ENCODE data around the gene NADK2.

Gene NADK2

GRCh38 chr5:36174119-36174518 is 67.6 kb downstream of the NADK2 start:
- no peak overlapping the region for H3K4me3 ChIP-seq (ENCODE audit: low read length)
- no peak overlapping the region for H3K4me2 ChIP-seq (ENCODE audit: low read length)
- H3K9me3 ChIP-seq (replicated peaks; ENCODE audit: low read length): no peaks in the 10 kb centered on the region
- H3K9ac ChIP-seq (ENCODE audit: low read depth, low read length): no peak overlapping the region
- H3K27me3 ChIP-seq (ENCODE audit: control insufficient read depth, insufficient read depth, low read length): no peaks in the 10 kb centered on the region
- peaks cover 68% of the 10 kb centered on the region for H3K36me3 ChIP-seq (ENCODE audit: insufficient read depth, low read length)
- no peaks in the 10 kb centered on the region for H3K4me1 ChIP-seq (ENCODE audit: control insufficient read depth, insufficient read depth, low read length)

GRCh38 chr5:36173426-36173825 is 68.3 kb downstream of the NADK2 start:
- peaks cover 63% of the 10 kb centered on the region for H3K36me3 ChIP-seq (ENCODE audit: insufficient read depth, low read length)

GRCh38 chr5:36172599-36172998 is 69.1 kb downstream of the NADK2 start:
- Histone ChIP-seq H3K4me1 (ENCODE audit: control insufficient read depth, insufficient read depth, low read length) (no peaks in the 10 kb centered on the region), H3K27me3 (ENCODE audit: control insufficient read depth, insufficient read depth, low read length) (no peaks in the 10 kb centered on the region), H3K4me2 (ENCODE audit: low read length) (no peak overlapping the region), H3K4me3 (ENCODE audit: low read length) (no peak overlapping the region), H3K36me3 (ENCODE audit: insufficient read depth, low read length) (peaks cover 68% of the 10 kb centered on the region), H3K9me3 (replicated peaks; ENCODE audit: low read length) (no peaks in the 10 kb centered on the region), H3K9ac (ENCODE audit: low read depth, low read length) (no peak overlapping the region)

More at GRCh38 chr5:36173426-36173825, 68.3 kb downstream of the NADK2 start:
- no peak overlapping the region for H3K4me3 ChIP-seq (ENCODE audit: low read length)
- no peaks in the 10 kb centered on the region for H3K27me3 ChIP-seq (ENCODE audit: control insufficient read depth, insufficient read depth, low read length)
- H3K9me3 ChIP-seq (replicated peaks; ENCODE audit: low read length): no peaks in the 10 kb centered on the region
- H3K4me1 ChIP-seq (ENCODE audit: control insufficient read depth, insufficient read depth, low read length): no peaks in the 10 kb centered on the region
- H3K4me2 ChIP-seq (ENCODE audit: low read length): no peak overlapping the region
- H3K9ac ChIP-seq (ENCODE audit: low read depth, low read length): no peak overlapping the region

GRCh38 chr5:36170832-36171424 is 70.8 kb downstream of the NADK2 start:
- no peaks in the 10 kb centered on the region for H3K27me3 ChIP-seq (ENCODE audit: control insufficient read depth, insufficient read depth, low read length)
- no peaks in the 10 kb centered on the region for H3K9me3 ChIP-seq (replicated peaks; ENCODE audit: low read length)
- H3K36me3 ChIP-seq (ENCODE audit: insufficient read depth, low read length): peaks cover 66% of the 10 kb centered on the region
- no peak overlapping the region for H3K4me2 ChIP-seq (ENCODE audit: low read length)
- H3K4me1 ChIP-seq (ENCODE audit: control insufficient read depth, insufficient read depth, low read length): no peaks in the 10 kb centered on the region
- no peak overlapping the region for H3K9ac ChIP-seq (ENCODE audit: low read depth, low read length)
- H3K4me3 ChIP-seq (ENCODE audit: low read length): no peak overlapping the region

- H3K36me3 ChIP-seq (ENCODE audit: insufficient read depth, low read length): peaks cover 80% of the 10 kb centered on the region
- H3K4me2 ChIP-seq (ENCODE audit: low read length): no peak overlapping the region
- H3K4me1 ChIP-seq (ENCODE audit: control insufficient read depth, insufficient read depth, low read length): no peaks in the 10 kb centered on the region
- H3K27me3 ChIP-seq (ENCODE audit: control insufficient read depth, insufficient read depth, low read length): no peaks in the 10 kb centered on the region
- H3K4me3 ChIP-seq (ENCODE audit: low read length): no peak overlapping the region
- H3K9me3 ChIP-seq (replicated peaks; ENCODE audit: low read length): no peaks in the 10 kb centered on the region
- H3K9ac ChIP-seq (ENCODE audit: low read depth, low read length): no peak overlapping the region
Observed at GRCh38 chr5:36168737-36169136, 73.0 kb downstream of the NADK2 start.

- Histone ChIP-seq H3K9me3 (replicated peaks; ENCODE audit: low read length) (no peaks in the 10 kb centered on the region), H3K9ac (ENCODE audit: low read depth, low read length) (no peak overlapping the region), H3K4me3 (ENCODE audit: low read length) (no peak overlapping the region), H3K4me1 (ENCODE audit: control insufficient read depth, insufficient read depth, low read length) (no peaks in the 10 kb centered on the region), H3K4me2 (ENCODE audit: low read length) (no peak overlapping the region), H3K27me3 (ENCODE audit: control insufficient read depth, insufficient read depth, low read length) (no peaks in the 10 kb centered on the region), H3K36me3 (ENCODE audit: insufficient read depth, low read length) (peaks cover 75% of the 10 kb centered on the region)
Observed at GRCh38 chr5:36164461-36164860, 77.3 kb downstream of the NADK2 start.

- H3K9me3 ChIP-seq (replicated peaks; ENCODE audit: low read length): no peaks in the 10 kb centered on the region
- H3K36me3 ChIP-seq (ENCODE audit: insufficient read depth, low read length): peaks cover 80% of the 10 kb centered on the region
Observed at GRCh38 chr5:36162810-36163486, 78.8 kb downstream of the NADK2 start.

GRCh38 chr5:36161361-36161760 is 80.4 kb downstream of the NADK2 start:
- Histone ChIP-seq H3K9me3 (replicated peaks; ENCODE audit: low read length) (no peaks in the 10 kb centered on the region), H3K27me3 (ENCODE audit: control insufficient read depth, insufficient read depth, low read length) (no peaks in the 10 kb centered on the region), H3K4me2 (ENCODE audit: low read length) (no peak overlapping the region), H3K9ac (ENCODE audit: low read depth, low read length) (no peak overlapping the region), H3K36me3 (ENCODE audit: insufficient read depth, low read length) (peaks cover 80% of the 10 kb centered on the region), H3K4me1 (ENCODE audit: control insufficient read depth, insufficient read depth, low read length) (peaks cover 17% of the 10 kb centered on the region), H3K4me3 (ENCODE audit: low read length) (no peak overlapping the region)

More at GRCh38 chr5:36162810-36163486, 78.8 kb downstream of the NADK2 start:
- Histone ChIP-seq H3K9ac (ENCODE audit: low read depth, low read length) (no peak overlapping the region), H3K4me1 (ENCODE audit: control insufficient read depth, insufficient read depth, low read length) (peaks cover 7% of the 10 kb centered on the region), H3K4me2 (ENCODE audit: low read length) (no peak overlapping the region), H3K4me3 (ENCODE audit: low read length) (no peak overlapping the region), H3K27me3 (ENCODE audit: control insufficient read depth, insufficient read depth, low read length) (no peaks in the 10 kb centered on the region)

GRCh38 chr5:36160617-36161016 is 81.1 kb downstream of the NADK2 start:
- H3K4me2 ChIP-seq (ENCODE audit: low read length): no peak overlapping the region
- H3K27me3 ChIP-seq (ENCODE audit: control insufficient read depth, insufficient read depth, low read length): no peaks in the 10 kb centered on the region
- peaks cover 25% of the 10 kb centered on the region for H3K4me1 ChIP-seq (ENCODE audit: control insufficient read depth, insufficient read depth, low read length)
- no peak overlapping the region for H3K4me3 ChIP-seq (ENCODE audit: low read length)
- peaks cover 73% of the 10 kb centered on the region for H3K36me3 ChIP-seq (ENCODE audit: insufficient read depth, low read length)
- H3K9me3 ChIP-seq (replicated peaks; ENCODE audit: low read length): no peaks in the 10 kb centered on the region
- no peak overlapping the region for H3K9ac ChIP-seq (ENCODE audit: low read depth, low read length)

- H3K4me1 ChIP-seq (ENCODE audit: control insufficient read depth, insufficient read depth, low read length): peaks cover 44% of the 10 kb centered on the region
- no peak overlapping the region for H3K9ac ChIP-seq (ENCODE audit: low read depth, low read length)
- no peak overlapping the region for H3K4me2 ChIP-seq (ENCODE audit: low read length)
- no peaks in the 10 kb centered on the region for H3K27me3 ChIP-seq (ENCODE audit: control insufficient read depth, insufficient read depth, low read length)
- H3K36me3 ChIP-seq (ENCODE audit: insufficient read depth, low read length): peaks cover 67% of the 10 kb centered on the region
- no peaks in the 10 kb centered on the region for H3K9me3 ChIP-seq (replicated peaks; ENCODE audit: low read length)
- no peak overlapping the region for H3K4me3 ChIP-seq (ENCODE audit: low read length)
Observed at GRCh38 chr5:36158144-36158543, 83.6 kb downstream of the NADK2 start.

GRCh38 chr5:36156619-36157018 is 85.1 kb downstream of the NADK2 start:
- Histone ChIP-seq H3K9me3 (replicated peaks; ENCODE audit: low read length) (no peaks in the 10 kb centered on the region), H3K4me2 (ENCODE audit: low read length) (peak overlapping the region; percentile 96), H3K4me1 (ENCODE audit: control insufficient read depth, insufficient read depth, low read length) (peaks cover 45% of the 10 kb centered on the region), H3K27me3 (ENCODE audit: control insufficient read depth, insufficient read depth, low read length) (no peaks in the 10 kb centered on the region), H3K36me3 (ENCODE audit: insufficient read depth, low read length) (peaks cover 52% of the 10 kb centered on the region), H3K9ac (ENCODE audit: low read depth, low read length) (peak overlapping the region; percentile 52), H3K4me3 (ENCODE audit: low read length) (no peak overlapping the region)

- H3K4me2 ChIP-seq (ENCODE audit: low read length): peak overlapping the region; percentile 96
- H3K27me3 ChIP-seq (ENCODE audit: control insufficient read depth, insufficient read depth, low read length): no peaks in the 10 kb centered on the region
- H3K4me3 ChIP-seq (ENCODE audit: low read length): no peak overlapping the region
- peaks cover 47% of the 10 kb centered on the region for H3K36me3 ChIP-seq (ENCODE audit: insufficient read depth, low read length)
- H3K9me3 ChIP-seq (replicated peaks; ENCODE audit: low read length): no peaks in the 10 kb centered on the region
- peak overlapping the region; percentile 52 for H3K9ac ChIP-seq (ENCODE audit: low read depth, low read length)
- peaks cover 45% of the 10 kb centered on the region for H3K4me1 ChIP-seq (ENCODE audit: control insufficient read depth, insufficient read depth, low read length)
Observed at GRCh38 chr5:36156121-36156601, 85.6 kb downstream of the NADK2 start.

All from skeletal muscle satellite cell (primary cell).